Esophagus squamous epithelium (tissue), 5 donors: ENCODE measurements around the gene BAG5. TPM values are rescaled to one million over a fixed set of nuclear protein-coding genes. Genes with fewer than 3 reads are reported as not detected.

ENCODE experiments used
- DNase-seq: peaks from one replicate; lab custom pipeline; 2025; lab: John Stamatoyannopoulos, UW
- H3K27ac ChIP-seq, 4 donors: fragments of 200-600 bp; sonication (generic); one replicate each; pipeline ENCODE4 v1.5.1; 2016 to 2019; ENCODE audit warnings: mild to moderate bottlenecking in 1 of 4
- H3K27me3 ChIP-seq, 4 donors: fragments of 200-600 bp; sonication (generic); 1 replicate in 3 of 4; 2 replicates in 1 of 4; pipeline versions ENCODE4 v1.5.1 to v1.6.0; 2017 to 2021; ENCODE audit warnings: antibody characterized with exemption in 1 of 4
- H3K36me3 ChIP-seq, 3 donors: fragments of 200-600 bp; sonication (generic); one replicate each; pipeline ENCODE4 v1.5.1; 2016 to 2019
- H3K4me1 ChIP-seq, 3 donors: fragments of 200-600 bp; sonication (generic); one replicate each; pipeline ENCODE4 v1.5.1; 2017 to 2019
- H3K4me3 ChIP-seq, 4 donors: fragments of 200-600 bp; sonication (generic); 1 replicate in 3 of 4; 2 replicates in 1 of 4; pipeline ENCODE4 v1.5.1; 2016 to 2019; ENCODE audit warnings: mild to moderate bottlenecking in 2 of 4, moderate library complexity in 1 of 4
- H3K9me3 ChIP-seq, 3 donors: fragments of 200-600 bp; sonication (generic); one replicate each; pipeline ENCODE4 v1.5.1; 2016 to 2019
- POLR2A ChIP-seq, 4 donors: fragments of 450-650 bp; IDR thresholded peaks; one replicate each; pipeline ENCODE4 v1.6.1; 2017; ENCODE audit warnings: antibody characterized with exemption in 4 of 4, mild to moderate bottlenecking in 4 of 4, moderate library complexity in 3 of 4
- WGBS, 2 donors: methylation state at CpG; one replicate each; pipeline ENCODE4 v1.1.5; 2018; 5-methylcytosine and 5-hydroxymethylcytosine counted together
- intact Hi-C: fragments of 100-400 bp; cut with DNase I; formaldehyde crosslinking; loops from one replicate; pipeline ENCODE4 v1.15.0; 2022
- total RNA-seq, 4 donors: library from RNA; depleted of rRNA; stranded (reverse); fragments of >200 nt; gene quantifications; one replicate each; pipeline ENCODE4 v1.1.0, GENCODE V29; 2016
- TF ChIP-seq, protein P1 (sequence below), 6 experiments: fragments of 450-650 bp in 4 of 6; fragments of 200-600 bp in 2 of 6; sonication (generic) in 2 of 6; IDR thresholded peaks; one replicate each; pipeline ENCODE4 v1.5.1; 2016 to 2019; ENCODE audit warnings: antibody characterized with exemption in 6 of 6, mild to moderate bottlenecking in 4 of 6, moderate library complexity in 4 of 6
- donor health status: DM: yes; HTN: yes; CAD: no.

Gene BAG5
- total RNA-seq, 4 donors from 2014 or later: 24.8 to 32.4 (median 28.5) TPM

DNA sequence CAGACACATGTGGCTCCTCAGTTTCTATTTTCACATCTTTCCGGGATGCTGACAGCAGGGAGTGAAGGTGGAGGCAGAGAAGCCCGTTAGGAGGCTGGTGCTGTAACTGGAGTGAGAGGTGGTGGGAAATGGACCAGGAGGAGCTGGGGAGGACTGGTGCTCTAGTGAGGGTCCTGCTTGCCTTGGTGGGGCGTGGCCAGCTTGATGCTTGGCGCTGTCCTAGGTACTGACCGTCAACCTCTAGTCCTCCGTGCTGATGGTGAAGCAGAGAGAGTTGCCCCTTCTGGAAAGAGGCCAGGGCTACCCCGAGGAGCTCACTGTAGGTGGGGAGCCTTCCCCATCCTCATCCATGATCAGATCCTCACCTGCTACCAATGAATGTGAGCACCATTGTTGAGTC is 32.1 kb downstream of the BAG5 start:
- intact Hi-C loops: no loop called here
- TF ChIP-seq POLR2A (IDR thresholded peaks at IDR 0.05): no peak
- TF ChIP-seq, protein P1, sequence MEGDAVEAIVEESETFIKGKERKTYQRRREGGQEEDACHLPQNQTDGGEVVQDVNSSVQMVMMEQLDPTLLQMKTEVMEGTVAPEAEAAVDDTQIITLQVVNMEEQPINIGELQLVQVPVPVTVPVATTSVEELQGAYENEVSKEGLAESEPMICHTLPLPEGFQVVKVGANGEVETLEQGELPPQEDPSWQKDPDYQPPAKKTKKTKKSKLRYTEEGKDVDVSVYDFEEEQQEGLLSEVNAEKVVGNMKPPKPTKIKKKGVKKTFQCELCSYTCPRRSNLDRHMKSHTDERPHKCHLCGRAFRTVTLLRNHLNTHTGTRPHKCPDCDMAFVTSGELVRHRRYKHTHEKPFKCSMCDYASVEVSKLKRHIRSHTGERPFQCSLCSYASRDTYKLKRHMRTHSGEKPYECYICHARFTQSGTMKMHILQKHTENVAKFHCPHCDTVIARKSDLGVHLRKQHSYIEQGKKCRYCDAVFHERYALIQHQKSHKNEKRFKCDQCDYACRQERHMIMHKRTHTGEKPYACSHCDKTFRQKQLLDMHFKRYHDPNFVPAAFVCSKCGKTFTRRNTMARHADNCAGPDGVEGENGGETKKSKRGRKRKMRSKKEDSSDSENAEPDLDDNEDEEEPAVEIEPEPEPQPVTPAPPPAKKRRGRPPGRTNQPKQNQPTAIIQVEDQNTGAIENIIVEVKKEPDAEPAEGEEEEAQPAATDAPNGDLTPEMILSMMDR (IDR thresholded peaks at IDR 0.05): no peak
- 56 to 100% methylated on average over 1 to 4 of the region's 7 CpGs for WGBS, 2 donors
- no peak overlapping the region for H3K27ac ChIP-seq
- no peaks in the 10 kb centered on the region for H3K27me3 ChIP-seq
- peaks cover 13 to 91% (median 43%) of the 10 kb centered on the region in 3 donors for H3K4me1 ChIP-seq
- H3K4me3 ChIP-seq: peak overlapping the region in 2 of 4 donors; percentile 89 to 100
- H3K9me3 ChIP-seq: no peaks in the 10 kb centered on the region
- peaks cover 0 to 53% (median 3%) of the 10 kb centered on the region in 3 donors for H3K36me3 ChIP-seq
- DNase-seq: no peak

DNA sequence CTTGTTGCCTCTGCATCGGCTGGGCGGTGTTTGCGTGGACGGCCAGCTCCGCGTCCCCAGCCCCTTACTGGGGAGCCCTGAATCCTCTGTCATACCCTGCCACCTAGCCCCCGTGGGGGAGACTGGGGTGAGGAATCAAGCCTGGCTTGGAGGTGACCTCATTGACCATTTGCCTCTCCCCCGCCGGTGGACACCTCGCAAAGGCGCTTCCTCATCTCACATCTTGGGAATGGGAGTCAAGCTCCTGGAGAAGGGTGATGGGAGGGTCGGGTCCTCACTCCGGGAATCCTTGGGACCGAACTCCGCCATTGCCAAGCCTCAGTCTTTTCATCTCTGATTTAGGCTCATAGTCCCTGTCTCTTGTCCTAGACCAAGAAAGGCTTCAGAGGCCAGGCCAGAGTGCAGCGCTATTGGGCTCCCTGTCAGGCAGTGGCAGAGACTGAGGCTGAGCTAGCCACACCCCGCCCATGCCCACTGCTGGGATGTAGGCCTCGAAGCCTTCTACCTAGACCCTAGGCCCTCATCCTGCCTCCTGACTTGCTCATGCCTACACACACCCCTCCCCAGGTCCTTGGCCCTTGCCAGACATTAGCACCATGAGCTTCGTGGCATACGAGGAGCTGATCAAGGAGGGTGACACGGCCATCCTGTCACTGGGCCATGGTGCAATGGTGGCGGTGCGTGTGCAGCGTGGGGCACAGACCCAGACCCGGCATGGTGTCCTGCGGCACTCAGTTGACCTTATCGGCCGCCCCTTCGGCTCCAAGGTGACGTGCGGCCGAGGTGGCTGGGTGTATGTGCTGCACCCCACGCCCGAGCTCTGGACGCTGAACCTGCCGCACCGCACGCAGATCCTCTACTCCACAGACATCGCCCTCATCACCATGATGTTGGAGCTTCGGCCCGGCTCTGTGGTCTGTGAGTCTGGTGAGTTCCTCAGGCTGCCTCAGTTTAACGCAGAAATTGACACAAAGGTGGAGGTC is 32.8 kb downstream of the BAG5 start:
- 50 to 56% methylated on average over 6 to 21 of the region's 42 CpGs for WGBS, 2 donors
- H3K9me3 ChIP-seq: no peaks in the 10 kb centered on the region
- intact Hi-C loops: no loop called here
- no peaks in the 10 kb centered on the region for H3K27me3 ChIP-seq
- TF ChIP-seq, protein P1 (IDR thresholded peaks at IDR 0.05): no peak
- TF ChIP-seq POLR2A (IDR thresholded peaks at IDR 0.05): no peak
- H3K4me3 ChIP-seq: peak overlapping the region; percentile 70 to 100 (median 82)
- peaks cover 0 to 46% (median 0%) of the 10 kb centered on the region in 3 donors for H3K36me3 ChIP-seq
- DNase-seq: no peak
- H3K4me1 ChIP-seq: peaks cover 13 to 83% (median 35%) of the 10 kb centered on the region in 3 donors
- H3K27ac ChIP-seq: peak overlapping the region; percentile 82 to 93 (median 90)

DNA sequence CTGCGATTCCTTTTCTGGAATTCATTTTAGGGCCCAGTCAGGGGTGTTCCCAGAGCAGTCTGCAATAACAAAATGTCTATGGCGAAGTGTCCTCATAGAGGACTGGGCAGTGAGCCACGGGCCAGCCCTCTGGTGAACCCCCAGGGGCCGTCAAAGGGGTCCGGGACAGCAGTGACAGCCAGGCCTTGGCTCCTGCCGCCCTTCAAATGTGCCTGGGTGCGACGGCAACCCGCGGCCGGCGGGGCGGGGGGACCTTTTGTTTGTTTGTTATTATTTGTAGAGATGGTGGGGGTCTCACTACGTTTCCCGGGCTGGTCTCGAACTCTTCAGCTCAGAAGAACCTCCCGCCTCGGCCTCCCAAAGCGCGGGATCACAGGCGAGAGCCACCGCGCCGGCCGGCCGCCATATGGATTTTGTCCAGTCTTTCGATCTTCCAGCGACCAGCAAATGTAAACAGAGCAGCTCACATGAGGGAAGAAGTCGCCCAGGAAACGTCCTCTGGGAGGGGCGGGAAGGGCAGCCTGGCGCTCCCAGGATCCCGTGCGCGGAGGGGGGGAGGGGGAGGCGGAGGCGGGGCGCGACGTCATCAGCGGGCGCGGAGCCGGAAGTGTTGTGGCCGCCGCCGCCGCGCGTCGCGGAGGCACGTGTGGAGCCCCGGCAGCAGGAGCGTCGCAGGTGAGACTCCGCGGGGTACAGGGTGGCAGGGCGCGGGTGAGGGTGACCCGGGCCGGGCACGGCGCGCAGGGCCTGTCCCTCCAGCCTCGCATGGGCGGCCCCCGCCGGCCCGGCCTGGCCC is 33.7 kb downstream of the BAG5 start, which contains the start of gene TRMT61A:
Gene TRMT61A, plus strand, starts transcription at position 610 of the 796 bp plus-strand sequence. CDS start 783 bp downstream, outside the sequence.
- Histone ChIP-seq H3K4me1 (peaks cover 13 to 75% (median 31%) of the 10 kb centered on the region in 3 donors), H3K4me3 (peak within 1 kb of the TSS; percentile 70 to 100 (median 82)), H3K27ac (peak within 1 kb of the TSS; percentile 82 to 93 (median 90)), H3K9me3 (no peaks in the 10 kb centered on the region), H3K27me3 (no peaks in the 10 kb centered on the region), H3K36me3 (peaks cover 0 to 37% (median 0%) of the 10 kb centered on the region in 3 donors)
- 0 to 25% methylated on average over 2 to 3 of the region's 70 CpGs for WGBS, 2 donors
- peak in 1 of 4 donors; percentile 33 for TF ChIP-seq POLR2A (IDR thresholded peaks at IDR 0.05)
- TF ChIP-seq, protein P1 (IDR thresholded peaks at IDR 0.05): no peak
- intact Hi-C loops: no loop called here
- peak; percentile 38 for DNase-seq

DNA sequence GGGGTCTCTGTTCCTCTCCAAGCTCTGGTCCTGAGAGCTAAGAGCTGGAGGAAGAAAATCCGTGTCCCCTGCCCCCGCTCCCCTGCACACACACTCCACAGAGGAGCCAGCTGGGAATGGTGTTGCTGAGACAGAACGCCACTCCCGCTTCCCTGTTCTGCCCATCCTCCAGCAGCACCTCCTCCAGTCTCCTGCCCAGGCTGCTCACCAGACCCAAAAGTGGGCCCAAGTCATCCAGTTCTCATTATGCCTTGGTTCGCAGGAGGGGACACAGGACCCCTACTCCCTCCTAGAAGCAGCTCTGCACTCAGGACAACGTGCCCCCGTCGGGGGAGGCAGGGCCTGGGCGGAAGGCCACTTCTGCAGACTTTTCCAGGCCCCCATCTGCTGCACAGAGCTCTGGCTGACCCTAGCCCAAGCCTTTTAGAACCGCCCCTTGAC is 34.3 kb downstream of the BAG5 start:
- intact Hi-C loops: no loop called here
- Histone ChIP-seq H3K27ac (peak overlapping the region; percentile 82 to 93 (median 90)), H3K4me1 (peaks cover 18 to 72% (median 32%) of the 10 kb centered on the region in 3 donors), H3K27me3 (peaks cover 0 to 2% (median 0%) of the 10 kb centered on the region in 4 donors), H3K4me3 (peak overlapping the region; percentile 70 to 100 (median 82)), H3K9me3 (no peaks in the 10 kb centered on the region), H3K36me3 (peaks cover 0 to 31% (median 0%) of the 10 kb centered on the region in 3 donors)
- TF ChIP-seq, protein P1 (IDR thresholded peaks at IDR 0.05): no peak
- TF ChIP-seq POLR2A (IDR thresholded peaks at IDR 0.05): peak in 1 of 4 donors; percentile 12
- DNase-seq: no peak
- WGBS, 2 donors: 29 to 38% methylated on average over 2 to 9 of the region's 10 CpGs
